Retinal pigment epithelial cell (primary cell): ENCODE measurements around the gene NELL2.
A peak's percentile ranks its signal among the peaks of the same experiment; 100 is the strongest.

ENCODE experiments used
- DNase-seq: peaks from one replicate; pipeline ENCODE4 v3.0.0-alpha.2; 2010; ENCODE audit warnings: low read depth
- H3K4me3 ChIP-seq: 2 replicates; pipeline ENCODE4 v1.5.1; 2011; ENCODE audit warnings: mild to moderate bottlenecking, low read length, control low read depth, moderate library complexity
- CTCF ChIP-seq: conservative IDR thresholded peaks from 2 replicates; pipeline ENCODE4 v1.5.1; 2011; ENCODE audit warnings: low read depth, low read length, control low read depth, inconsistent platforms

NELL2 gene

GRCh38 chr12:44728566-44728965, 147.5 kb downstream of the NELL2 start:
- DNase-seq, result no peak
- H3K4me3 ChIP-seq, result no peak overlapping the region
- no peak for TF ChIP-seq CTCF

GRCh38 chr12:44720265-44720664, 155.8 kb downstream of the NELL2 start:
- no peak overlapping the region for H3K4me3 ChIP-seq
- TF ChIP-seq CTCF, result no peak
- no peak for DNase-seq

GRCh38 chr12:44717612-44718011, 158.5 kb downstream of the NELL2 start:
- no peak overlapping the region for H3K4me3 ChIP-seq
- no peak for TF ChIP-seq CTCF
- no peak for DNase-seq

GRCh38 chr12:44716711-44717110, 159.4 kb downstream of the NELL2 start:
- DNase-seq, result no peak
- H3K4me3 ChIP-seq, result no peak overlapping the region
- TF ChIP-seq CTCF, result no peak

- DNase-seq, result no peak
- H3K4me3 ChIP-seq, result no peak overlapping the region
- TF ChIP-seq CTCF, result no peak
Measured at GRCh38 chr12:44711736-44712135, 164.4 kb downstream of the NELL2 start.

GRCh38 chr12:44709166-44709565, 166.9 kb downstream of the NELL2 start:
- peak; percentile 2 for DNase-seq
- TF ChIP-seq CTCF, result no peak

GRCh38 chr12:44708218-44708617, 167.9 kb downstream of the NELL2 start:
- no peak overlapping the region for H3K4me3 ChIP-seq
- DNase-seq, result no peak
- no peak for TF ChIP-seq CTCF

More at GRCh38 chr12:44709166-44709565, 166.9 kb downstream of the NELL2 start:
- no peak overlapping the region for H3K4me3 ChIP-seq
